GM12865 (cell line): ENCODE results near the gene CCM2L.
A peak's percentile ranks its signal among the peaks of the same experiment; 100 is the strongest.

Experiments
- DNase-seq: peaks from one replicate; pipeline ENCODE4 v3.0.0; 2010; ENCODE audit warnings: low read depth
- H3K4me3 ChIP-seq: 2 replicates; pipeline ENCODE4 v1.5.1; 2011; ENCODE audit warnings: mild to moderate bottlenecking, low read depth, low read length, control low read depth
- TF ChIP-seq, protein P1 (sequence below): IDR thresholded peaks from 2 replicates; pipeline ENCODE4 v1.5.1; 2011; ENCODE audit warnings: low read length, control low read depth, low read depth, inconsistent platforms; ENCODE audit not compliant: insufficient read depth; ENCODE audit errors: missing control alignments

Gene CCM2L

DNA sequence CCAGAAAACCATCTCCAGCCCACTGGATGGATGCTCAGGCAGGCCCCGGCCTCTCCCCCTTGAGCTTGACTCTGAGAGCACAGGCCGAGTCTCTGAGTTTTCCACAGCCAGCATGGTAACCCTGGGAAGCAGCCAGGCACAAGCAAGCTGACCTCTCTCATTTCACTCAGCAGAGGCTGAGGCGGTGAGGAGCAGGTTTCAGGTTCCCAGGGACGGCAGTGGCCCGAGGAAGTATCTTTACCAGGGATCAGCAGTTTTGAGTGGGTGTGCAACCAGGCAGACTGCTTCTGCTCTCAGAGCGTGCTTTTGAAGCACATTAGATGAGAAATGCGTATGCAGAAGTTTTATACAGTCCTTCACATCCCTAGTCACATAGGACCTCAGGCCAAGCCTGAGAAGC lies 54.4 kb downstream of the CCM2L start:
- TF ChIP-seq, protein P1, sequence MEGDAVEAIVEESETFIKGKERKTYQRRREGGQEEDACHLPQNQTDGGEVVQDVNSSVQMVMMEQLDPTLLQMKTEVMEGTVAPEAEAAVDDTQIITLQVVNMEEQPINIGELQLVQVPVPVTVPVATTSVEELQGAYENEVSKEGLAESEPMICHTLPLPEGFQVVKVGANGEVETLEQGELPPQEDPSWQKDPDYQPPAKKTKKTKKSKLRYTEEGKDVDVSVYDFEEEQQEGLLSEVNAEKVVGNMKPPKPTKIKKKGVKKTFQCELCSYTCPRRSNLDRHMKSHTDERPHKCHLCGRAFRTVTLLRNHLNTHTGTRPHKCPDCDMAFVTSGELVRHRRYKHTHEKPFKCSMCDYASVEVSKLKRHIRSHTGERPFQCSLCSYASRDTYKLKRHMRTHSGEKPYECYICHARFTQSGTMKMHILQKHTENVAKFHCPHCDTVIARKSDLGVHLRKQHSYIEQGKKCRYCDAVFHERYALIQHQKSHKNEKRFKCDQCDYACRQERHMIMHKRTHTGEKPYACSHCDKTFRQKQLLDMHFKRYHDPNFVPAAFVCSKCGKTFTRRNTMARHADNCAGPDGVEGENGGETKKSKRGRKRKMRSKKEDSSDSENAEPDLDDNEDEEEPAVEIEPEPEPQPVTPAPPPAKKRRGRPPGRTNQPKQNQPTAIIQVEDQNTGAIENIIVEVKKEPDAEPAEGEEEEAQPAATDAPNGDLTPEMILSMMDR = no peak
- DNase-seq = peak; percentile 78
- no peak overlapping the region for H3K4me3 ChIP-seq

DNA sequence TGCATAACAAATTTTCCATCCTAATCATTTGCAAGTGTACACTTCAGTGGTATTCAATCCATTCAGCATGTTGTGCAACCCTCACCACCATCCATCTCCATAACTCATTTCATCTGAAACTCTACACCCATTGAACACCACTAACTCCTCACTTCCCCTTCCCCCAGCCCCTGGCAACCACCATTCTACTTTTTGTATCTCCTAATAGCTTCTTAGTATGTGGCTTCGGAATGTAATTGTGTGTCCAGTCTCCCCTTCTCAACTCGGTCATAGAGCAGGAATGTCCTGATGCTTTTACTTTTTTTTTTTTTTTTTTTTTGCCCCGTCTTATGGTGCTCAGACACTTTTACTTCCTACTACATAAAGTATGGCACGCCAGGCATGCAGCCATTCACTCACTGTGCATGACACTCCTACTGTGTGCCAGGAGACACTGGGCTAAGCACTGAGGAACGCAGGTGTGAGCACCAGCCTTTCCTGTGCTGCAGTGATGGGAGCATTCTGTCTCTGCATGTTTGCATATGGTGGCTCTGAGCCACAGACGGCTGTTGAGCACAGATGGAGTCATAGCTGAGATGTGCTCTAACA lies 57.1 kb downstream of the CCM2L start:
- peak; percentile 37 for DNase-seq
- H3K4me3 ChIP-seq = no peak overlapping the region
- TF ChIP-seq, protein P1 = no peak

DNA sequence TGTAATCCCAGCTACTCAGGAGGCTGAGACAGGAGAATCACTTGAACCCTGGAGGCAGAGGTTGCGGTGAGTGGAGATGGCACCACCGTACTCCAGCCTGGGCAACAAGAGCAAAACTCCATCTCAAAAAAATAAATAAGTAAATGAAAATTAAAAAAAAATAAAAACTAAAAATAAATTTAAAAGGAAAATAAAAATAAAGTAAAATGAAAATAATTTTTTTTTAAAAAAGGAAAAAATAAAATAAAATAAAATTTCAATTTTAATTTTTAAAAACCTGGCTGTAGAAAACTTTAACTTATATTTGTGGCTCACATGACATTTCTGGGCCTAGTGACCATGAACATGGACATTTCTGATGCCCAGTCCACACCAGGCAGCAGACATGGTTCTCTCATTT lies 57.9 kb downstream of the CCM2L start:
- no peak for DNase-seq
- TF ChIP-seq, protein P1 = no peak
- H3K4me3 ChIP-seq = no peak overlapping the region; the same call in 1 of the 2 replicates

DNA sequence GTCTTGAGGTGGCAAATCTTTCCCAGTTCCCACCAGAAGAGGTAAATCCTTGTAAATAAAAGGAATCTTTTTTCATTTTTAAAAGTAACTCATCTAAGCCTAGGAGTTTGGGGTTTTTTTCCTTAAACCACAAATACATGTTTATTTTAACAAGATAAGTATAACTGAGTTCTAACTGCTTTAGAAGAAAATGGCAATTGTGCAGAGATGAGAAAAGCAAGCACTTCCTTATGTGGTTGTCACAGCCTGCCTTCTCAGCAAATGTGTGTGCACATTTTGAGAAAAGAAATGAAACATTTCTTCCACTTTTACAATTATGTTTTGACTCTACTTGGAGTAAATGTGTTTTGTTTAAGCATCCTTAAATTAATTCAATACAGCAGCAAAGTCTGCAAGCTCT lies 59.5 kb downstream of the CCM2L start:
- no peak for DNase-seq
- TF ChIP-seq, protein P1 = no peak
- no peak overlapping the region for H3K4me3 ChIP-seq

DNA sequence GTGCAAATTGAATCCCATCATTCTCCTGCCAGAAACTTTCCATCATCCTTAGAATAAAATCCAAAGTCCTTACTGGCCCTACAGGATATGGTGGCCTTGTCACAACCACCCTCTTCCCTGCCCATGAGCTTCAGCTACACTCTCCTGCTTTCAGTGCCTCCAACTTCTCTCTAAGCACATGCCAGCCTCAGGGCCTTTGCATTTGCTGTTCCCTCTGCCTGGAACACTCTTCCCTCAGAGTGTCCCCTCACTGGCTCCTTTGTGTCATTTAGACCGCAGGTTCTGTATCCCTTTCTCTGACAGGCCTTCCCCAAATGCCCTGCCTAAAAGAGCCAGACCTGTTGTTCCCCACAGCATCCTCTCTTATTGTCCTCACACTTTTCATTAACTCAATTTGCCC lies 60.0 kb downstream of the CCM2L start:
- TF ChIP-seq, protein P1 = no peak
- H3K4me3 ChIP-seq = no peak overlapping the region
- DNase-seq = no peak

DNA sequence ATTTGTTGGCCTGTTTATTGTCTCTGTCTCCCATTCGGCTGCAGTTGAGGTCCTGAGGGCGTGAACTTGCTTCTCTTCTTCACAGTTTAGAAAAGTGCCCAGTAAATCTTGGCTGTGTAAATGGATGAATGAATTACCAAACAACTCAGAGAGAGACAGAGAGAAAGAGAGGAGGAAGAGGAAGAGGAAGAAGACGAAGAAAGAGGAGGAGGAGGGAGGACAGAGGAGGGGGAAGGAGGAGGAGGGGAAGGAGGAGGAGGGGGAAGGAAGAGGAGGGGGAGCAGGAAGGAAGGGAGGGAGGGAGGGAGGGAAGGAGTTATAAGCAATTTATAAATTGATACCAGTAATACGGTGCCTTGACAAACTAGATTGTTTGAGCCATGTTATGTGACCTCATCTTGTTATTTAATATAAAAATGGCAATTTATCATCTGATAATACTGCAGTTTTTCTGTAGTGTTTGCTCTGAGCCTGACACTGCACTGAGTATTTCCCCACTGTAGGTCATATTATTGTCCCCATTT lies 60.5 kb downstream of the CCM2L start:
- no peak for DNase-seq
- no peak overlapping the region for H3K4me3 ChIP-seq
- TF ChIP-seq, protein P1 = no peak

DNA sequence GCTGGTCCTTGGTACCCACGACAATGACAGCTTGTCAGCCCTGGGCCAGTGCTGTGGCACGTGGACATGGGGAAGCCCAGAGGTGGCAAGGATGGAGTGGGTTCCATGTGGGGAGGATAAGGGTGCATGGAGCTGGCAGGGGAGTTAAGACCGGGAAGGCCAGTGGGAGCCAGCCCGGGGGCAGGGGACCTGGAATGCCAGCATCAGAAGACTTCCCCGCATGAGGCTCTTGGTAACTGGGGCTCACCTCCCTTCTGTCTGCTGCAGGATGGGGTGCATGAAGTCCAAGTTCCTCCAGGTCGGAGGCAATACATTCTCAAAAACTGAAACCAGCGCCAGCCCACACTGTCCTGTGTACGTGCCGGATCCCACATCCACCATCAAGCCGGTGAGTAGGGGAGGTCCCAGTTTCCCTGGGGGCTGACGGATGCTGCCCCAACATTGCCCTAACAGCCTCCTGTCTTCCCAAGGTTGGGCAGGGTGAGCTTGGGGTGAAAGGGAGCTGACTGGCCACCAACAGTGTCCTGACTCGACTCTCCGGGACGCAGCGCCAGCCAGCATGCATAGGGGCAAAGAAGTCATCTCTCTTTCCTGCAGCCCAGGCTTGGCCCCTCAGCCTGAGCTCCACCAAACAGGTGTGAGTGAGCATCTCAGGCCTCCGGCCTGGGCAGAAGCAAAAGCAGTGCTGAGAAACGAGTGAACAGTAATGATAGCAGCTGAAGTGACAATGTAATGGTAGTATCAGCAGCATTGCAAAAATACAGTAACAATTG lies 61.3 kb downstream of the CCM2L start:
- no peak overlapping the region for H3K4me3 ChIP-seq
- TF ChIP-seq, protein P1 = no peak
- no peak for DNase-seq
